BE2C (cell line): ENCODE results near the gene TBC1D5.

Experiments used
- DNase-seq: peaks from one replicate; pipeline ENCODE4 v3.0.0-alpha.2; 2020
- H3K27me3 ChIP-seq: fragments of 250-450 bp; sonication (Bioruptor Pico); 2 replicates; pipeline ENCODE4 v1.5.1; 2020; ENCODE audit warnings: mild to moderate bottlenecking
- H3K36me3 ChIP-seq: fragments of 250-450 bp; sonication (Bioruptor Pico); 2 replicates; pipeline ENCODE4 v1.5.1; 2020; ENCODE audit warnings: mild to moderate bottlenecking
- H3K4me1 ChIP-seq: fragments of 250-450 bp; sonication (Bioruptor Pico); 2 replicates; pipeline ENCODE4 v1.5.1; 2020
- H3K4me3 ChIP-seq: 2 replicates; pipeline ENCODE4 v1.5.1; 2011; ENCODE audit warnings: low read depth, low read length
- H3K9me3 ChIP-seq: fragments of 250-450 bp; sonication (Bioruptor Pico); 2 replicates; pipeline ENCODE4 v1.5.1; 2020
- TF ChIP-seq, protein P1 (sequence below): IDR thresholded peaks from 2 replicates; pipeline ENCODE4 v1.5.1; 2012; ENCODE audit warnings: mild to moderate bottlenecking, low read depth, low read length

TBC1D5 gene

DNA sequence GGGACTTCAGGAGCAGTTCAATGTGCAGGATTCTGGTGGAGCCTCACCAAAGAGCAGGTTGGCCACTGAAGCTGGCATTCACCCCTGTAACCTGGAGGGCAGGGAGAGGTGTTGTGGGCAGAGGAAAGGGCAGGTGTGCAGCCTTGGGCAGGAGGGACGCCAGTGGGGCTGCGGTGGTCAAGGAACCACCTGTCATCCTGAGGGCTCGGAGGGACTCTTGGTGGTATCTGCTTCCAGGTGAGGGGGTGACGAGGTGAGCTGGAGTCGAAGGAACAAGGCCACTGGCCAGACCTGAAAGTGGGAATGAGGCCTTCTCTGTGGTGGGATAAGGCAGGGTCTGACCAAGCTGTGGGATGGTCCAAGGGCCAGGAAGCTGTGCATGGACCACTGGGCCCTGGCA, 588.2 kb downstream of the TBC1D5 start:
- Histone ChIP-seq H3K36me3 (no peaks in the 10 kb centered on the region), H3K27me3 (no peaks in the 10 kb centered on the region), H3K9me3 (no peaks in the 10 kb centered on the region), H3K4me1 (no peaks in the 10 kb centered on the region), H3K4me3 (no peak overlapping the region)
- TF ChIP-seq, protein P1, sequence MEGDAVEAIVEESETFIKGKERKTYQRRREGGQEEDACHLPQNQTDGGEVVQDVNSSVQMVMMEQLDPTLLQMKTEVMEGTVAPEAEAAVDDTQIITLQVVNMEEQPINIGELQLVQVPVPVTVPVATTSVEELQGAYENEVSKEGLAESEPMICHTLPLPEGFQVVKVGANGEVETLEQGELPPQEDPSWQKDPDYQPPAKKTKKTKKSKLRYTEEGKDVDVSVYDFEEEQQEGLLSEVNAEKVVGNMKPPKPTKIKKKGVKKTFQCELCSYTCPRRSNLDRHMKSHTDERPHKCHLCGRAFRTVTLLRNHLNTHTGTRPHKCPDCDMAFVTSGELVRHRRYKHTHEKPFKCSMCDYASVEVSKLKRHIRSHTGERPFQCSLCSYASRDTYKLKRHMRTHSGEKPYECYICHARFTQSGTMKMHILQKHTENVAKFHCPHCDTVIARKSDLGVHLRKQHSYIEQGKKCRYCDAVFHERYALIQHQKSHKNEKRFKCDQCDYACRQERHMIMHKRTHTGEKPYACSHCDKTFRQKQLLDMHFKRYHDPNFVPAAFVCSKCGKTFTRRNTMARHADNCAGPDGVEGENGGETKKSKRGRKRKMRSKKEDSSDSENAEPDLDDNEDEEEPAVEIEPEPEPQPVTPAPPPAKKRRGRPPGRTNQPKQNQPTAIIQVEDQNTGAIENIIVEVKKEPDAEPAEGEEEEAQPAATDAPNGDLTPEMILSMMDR = no peak
- DNase-seq = no peak

DNA sequence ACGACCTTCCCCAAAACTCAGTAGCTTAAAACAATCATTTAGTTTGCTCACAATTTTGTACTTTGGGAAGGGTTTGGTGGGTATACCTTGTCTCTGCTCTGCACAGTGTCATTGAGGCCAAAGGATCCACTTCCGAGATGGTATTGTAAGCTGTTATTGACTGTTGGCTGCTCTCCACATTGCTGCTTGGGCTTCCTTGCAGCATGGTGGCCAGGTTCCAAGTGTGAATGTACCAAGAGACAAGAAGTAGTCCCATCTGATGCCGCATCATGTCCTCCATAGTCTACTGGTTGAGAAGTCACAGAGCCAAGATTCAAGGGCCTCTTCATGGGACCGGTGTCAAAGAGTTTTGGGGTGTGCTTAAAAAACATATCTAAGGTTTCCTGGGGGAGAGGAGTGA, 589.2 kb downstream of the TBC1D5 start:
- Histone ChIP-seq H3K27me3 (no peaks in the 10 kb centered on the region), H3K36me3 (no peaks in the 10 kb centered on the region), H3K4me1 (no peaks in the 10 kb centered on the region), H3K9me3 (no peaks in the 10 kb centered on the region), H3K4me3 (no peak overlapping the region)
- no peak for DNase-seq
- TF ChIP-seq, protein P1 = no peak

DNA sequence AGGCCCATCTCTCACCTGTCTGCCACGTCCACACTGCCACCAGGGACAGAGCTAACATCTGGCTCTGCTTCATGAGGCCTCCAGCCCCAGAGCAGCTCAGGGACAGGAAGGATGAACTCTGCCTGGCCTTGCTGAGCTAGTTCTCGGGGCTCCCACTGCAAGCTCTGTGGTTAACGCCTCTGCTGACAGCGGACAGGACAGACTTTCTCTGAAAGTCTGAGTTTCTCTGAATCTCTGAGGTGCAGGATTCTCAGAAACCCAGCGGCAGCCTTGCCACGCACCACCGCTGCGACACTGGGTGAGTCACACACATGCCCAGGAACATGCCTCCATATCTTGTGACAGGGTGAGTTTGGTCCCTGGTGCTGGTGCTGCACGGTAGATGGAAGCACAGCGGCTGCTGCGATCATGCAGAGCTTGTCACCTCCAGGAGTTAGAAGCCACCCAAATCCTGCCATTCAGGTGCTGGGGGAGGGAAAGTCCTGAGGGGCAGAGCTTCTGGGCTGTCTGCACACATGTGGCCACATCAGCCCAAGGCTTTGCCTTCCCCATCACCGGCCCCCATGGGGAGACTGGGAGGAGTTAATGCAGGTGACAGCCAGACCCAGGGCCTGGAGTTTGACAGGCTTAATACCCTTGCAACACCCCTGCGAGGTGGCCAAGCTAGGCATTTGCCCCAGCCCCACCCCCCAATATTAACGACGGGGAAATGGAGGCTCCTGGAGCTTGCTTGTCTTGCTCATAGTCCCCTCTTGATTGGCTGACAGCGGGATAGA, 590.6 kb downstream of the TBC1D5 start:
- H3K36me3 ChIP-seq = no peaks in the 10 kb centered on the region
- H3K4me3 ChIP-seq = no peak overlapping the region
- no peaks in the 10 kb centered on the region for H3K27me3 ChIP-seq
- no peak for DNase-seq
- H3K4me1 ChIP-seq = no peaks in the 10 kb centered on the region
- TF ChIP-seq, protein P1 = no peak
- no peaks in the 10 kb centered on the region for H3K9me3 ChIP-seq

DNA sequence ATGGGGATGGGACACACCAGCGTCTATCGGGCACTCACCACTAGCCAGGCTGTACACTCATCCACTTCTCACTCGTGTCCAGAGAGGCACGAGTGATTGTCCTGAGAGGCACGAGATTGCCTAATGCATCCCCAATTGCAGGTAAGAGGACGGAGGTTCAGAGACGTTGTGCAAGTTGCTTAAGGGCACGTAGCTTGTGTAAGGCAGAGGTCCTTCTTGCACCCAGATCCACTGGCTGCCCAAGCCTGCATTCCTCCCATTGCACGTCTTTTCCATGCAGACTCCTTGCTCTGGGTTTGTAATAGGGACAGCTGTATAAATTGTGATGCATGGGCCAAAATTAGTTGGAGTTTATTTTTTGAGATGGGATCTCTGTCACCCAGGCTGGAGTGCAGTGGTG, 593.4 kb downstream of the TBC1D5 start:
- Histone ChIP-seq H3K4me3 (no peak overlapping the region), H3K27me3 (no peaks in the 10 kb centered on the region), H3K4me1 (no peaks in the 10 kb centered on the region), H3K9me3 (no peaks in the 10 kb centered on the region), H3K36me3 (no peaks in the 10 kb centered on the region)
- TF ChIP-seq, protein P1 = no peak
- no peak for DNase-seq

DNA sequence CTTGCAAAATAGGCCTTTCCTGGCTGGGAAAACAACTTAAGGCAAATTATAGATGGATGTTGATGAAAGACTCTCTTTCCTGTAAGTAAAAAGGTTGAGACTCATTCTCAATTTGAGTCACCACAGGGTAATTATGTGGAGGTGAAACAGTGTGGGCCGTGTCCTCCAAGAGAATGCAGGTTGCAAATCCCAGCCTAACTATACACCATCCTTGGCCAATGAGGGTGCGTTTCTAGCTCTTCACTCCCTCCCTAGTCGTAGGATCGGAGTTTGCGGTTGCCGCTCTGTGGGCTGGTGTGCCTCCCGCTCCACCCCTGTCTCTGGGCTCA, 597.8 kb downstream of the TBC1D5 start:
- H3K27me3 ChIP-seq = no peaks in the 10 kb centered on the region
- H3K4me1 ChIP-seq = no peaks in the 10 kb centered on the region
- H3K4me3 ChIP-seq = no peak overlapping the region
- DNase-seq = no peak
- TF ChIP-seq, protein P1 = no peak
- H3K36me3 ChIP-seq = no peaks in the 10 kb centered on the region
- H3K9me3 ChIP-seq = no peaks in the 10 kb centered on the region

DNA sequence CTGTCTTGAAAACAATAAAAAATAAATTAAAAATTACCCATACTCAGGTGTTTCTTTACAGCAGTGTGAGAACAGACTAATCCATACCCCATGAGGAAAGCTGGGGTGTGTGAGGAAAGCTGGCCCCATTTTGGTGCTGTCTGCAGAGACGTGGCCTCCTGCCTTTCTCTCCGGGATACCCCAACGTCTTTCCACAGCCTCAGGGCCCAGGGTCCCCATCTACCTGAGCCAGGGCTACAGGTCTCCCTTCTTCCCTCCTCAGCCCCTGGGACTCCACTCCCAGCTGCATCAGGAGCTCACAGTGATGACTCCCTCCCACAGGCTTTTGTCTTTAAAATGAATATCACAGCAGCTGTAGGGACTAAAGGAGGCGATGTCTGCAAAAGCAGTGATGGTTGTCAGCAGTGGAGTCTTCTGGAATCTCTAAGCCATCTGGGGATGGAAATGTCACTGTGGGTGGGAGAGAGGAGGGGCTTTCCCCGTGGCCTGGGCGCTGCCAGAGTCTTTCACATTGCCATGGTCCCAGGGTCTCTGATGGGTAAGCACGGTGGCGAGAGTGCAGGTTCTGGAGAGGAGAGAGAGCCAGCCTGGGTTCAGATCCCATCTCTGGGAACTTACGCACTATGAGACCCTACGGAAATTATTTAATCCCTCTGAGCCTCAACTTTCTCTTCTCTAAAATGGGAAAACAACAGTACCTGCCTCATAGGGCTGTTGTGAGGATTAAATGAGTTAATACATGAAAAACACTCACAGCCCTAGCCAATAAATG, 598.4 kb downstream of the TBC1D5 start:
- Histone ChIP-seq H3K9me3 (no peaks in the 10 kb centered on the region), H3K36me3 (no peaks in the 10 kb centered on the region), H3K4me3 (no peak overlapping the region), H3K4me1 (no peaks in the 10 kb centered on the region), H3K27me3 (no peaks in the 10 kb centered on the region)
- no peak for DNase-seq
- TF ChIP-seq, protein P1 = no peak
